Liver (tissue), 9 donors: ENCODE data around the gene LNX2. TPM values are rescaled to one million over a fixed set of nuclear protein-coding genes. Genes with fewer than 3 reads are reported as not detected.

Source experiments
- DNase-seq: peaks from one replicate; pipeline ENCODE4 v3.0.0-alpha.2; 2017; ENCODE audit warnings: low spot score
- H3K27ac ChIP-seq, 2 donors: one replicate each; pipeline ENCODE4 v1.7.0; 2013; ENCODE audit warnings: inconsistent platforms in 2 of 2, low read length in 2 of 2, control low read depth in 1 of 2, low read depth in 1 of 2, mild to moderate bottlenecking in 1 of 2
- H3K27me3 ChIP-seq, 4 donors: one replicate each; pipeline versions ENCODE4 v1.6.1 to v1.7.0; 2013; ENCODE audit warnings: low read length in 3 of 4, inconsistent platforms in 1 of 4, mild to moderate bottlenecking in 1 of 4, moderate library complexity in 1 of 4; ENCODE audit not compliant: control insufficient read depth in 4 of 4, insufficient read depth in 4 of 4
- H3K36me3 ChIP-seq, 4 donors: one replicate each; pipeline versions ENCODE4 v1.6.1 to v1.7.0; 2013; ENCODE audit warnings: low read length in 3 of 4, mild to moderate bottlenecking in 3 of 4, low read depth in 1 of 4, moderate library complexity in 1 of 4; ENCODE audit not compliant: control insufficient read depth in 4 of 4, insufficient read depth in 3 of 4
- H3K4me1 ChIP-seq, 4 donors: one replicate each; pipeline versions ENCODE4 v1.6.1 to v1.7.0; 2013; ENCODE audit warnings: low read length in 3 of 4, mild to moderate bottlenecking in 3 of 4, moderate library complexity in 1 of 4; ENCODE audit not compliant: control insufficient read depth in 4 of 4, insufficient read depth in 4 of 4
- H3K4me3 ChIP-seq, 3 donors: one replicate each; pipeline versions ENCODE4 v1.6.1 to v1.7.0; 2013; ENCODE audit warnings: low read length in 3 of 3, control low read depth in 1 of 3, low read depth in 1 of 3, mild to moderate bottlenecking in 1 of 3
- H3K9ac ChIP-seq, 2 donors: one replicate each; pipeline ENCODE4 v1.7.0; 2013; ENCODE audit warnings: low read length in 2 of 2, mild to moderate bottlenecking in 2 of 2, moderate library complexity in 2 of 2, control low read depth in 1 of 2, low read depth in 1 of 2
- H3K9me3 ChIP-seq, 4 donors: one replicate each; pipeline versions ENCODE4 v1.6.1 to v1.7.0; 2013; ENCODE audit warnings: low read length in 3 of 4; ENCODE audit not compliant: control insufficient read depth in 4 of 4
- ATF3 ChIP-seq: IDR thresholded peaks from 2 replicates; pipeline ENCODE4 v1.6.1; 2016; ENCODE audit warnings: antibody characterized with exemption
- CTCF ChIP-seq: fragments of 150-350 bp; IDR thresholded peaks from 2 replicates; pipeline ENCODE4 v1.5.1; 2017; ENCODE audit warnings: improper control_type of control experiment, low read depth, low read length; ENCODE audit not compliant: missing input control
- EGR1 ChIP-seq, 2 donors: IDR thresholded peaks; 2 replicates each; pipeline ENCODE4 v1.6.1; 2016 to 2018; ENCODE audit warnings: antibody characterized with exemption in 2 of 2, low read depth in 2 of 2
- FOXA1 ChIP-seq: IDR thresholded peaks from 2 replicates; pipeline ENCODE4 v1.6.1; 2016; ENCODE audit warnings: antibody characterized with exemption
- GABPA ChIP-seq, 2 donors: IDR thresholded peaks in 1 of 2; conservative IDR thresholded peaks in 1 of 2; 2 replicates each; pipeline ENCODE4 v1.6.1; 2016; ENCODE audit warnings: antibody characterized with exemption in 2 of 2, mild to moderate bottlenecking in 1 of 2, moderate library complexity in 1 of 2
- HNF4A ChIP-seq, 2 donors: conservative IDR thresholded peaks; 2 replicates each; pipeline ENCODE4 v1.6.1; 2016; ENCODE audit warnings: antibody characterized with exemption in 2 of 2, mild to moderate bottlenecking in 2 of 2
- HNF4G ChIP-seq: IDR thresholded peaks from 2 replicates; pipeline ENCODE4 v1.6.1; 2016; ENCODE audit warnings: antibody characterized with exemption
- NR2F2 ChIP-seq: IDR thresholded peaks from 2 replicates; pipeline ENCODE4 v1.6.1; 2016; ENCODE audit warnings: antibody characterized with exemption
- RAD21 ChIP-seq, 2 donors: IDR thresholded peaks; 2 replicates each; pipeline ENCODE4 v1.6.1; 2016; ENCODE audit warnings: antibody characterized with exemption in 2 of 2, mild to moderate bottlenecking in 2 of 2
- REST ChIP-seq: IDR thresholded peaks from 2 replicates; pipeline ENCODE4 v1.6.1; 2016; ENCODE audit warnings: antibody characterized with exemption, mild to moderate bottlenecking
- SP1 ChIP-seq: IDR thresholded peaks from 2 replicates; pipeline ENCODE4 v1.6.1; 2018; ENCODE audit warnings: antibody characterized with exemption, mild to moderate bottlenecking
- TAF1 ChIP-seq: conservative IDR thresholded peaks from 2 replicates; pipeline ENCODE4 v1.6.1; 2016; ENCODE audit warnings: antibody characterized with exemption, mild to moderate bottlenecking
- YY1 ChIP-seq: IDR thresholded peaks from 2 replicates; pipeline ENCODE4 v1.6.1; 2016; ENCODE audit warnings: antibody characterized with exemption, mild to moderate bottlenecking
- ZBTB33 ChIP-seq: IDR thresholded peaks from 2 replicates; pipeline ENCODE4 v1.6.1; 2016; ENCODE audit warnings: antibody characterized with exemption
- WGBS: extraction: QIAGEN DNeasy Blood & Tissue Kit; methylation state at CpG from one replicate; pipeline ENCODE4 v1.1.7; 2013; 5-methylcytosine and 5-hydroxymethylcytosine counted together
- polyA plus RNA-seq, 2 donors: library from polyadenylated mRNA; stranded (reverse) in 1 of 2; unstranded in 1 of 2; fragments of 200-250 nt in 1 of 2; fragments of >200 nt in 1 of 2; fragmentation: Nextera tagmentation in 1 of 2; extraction: Ambion mirVana in 1 of 2; gene quantifications; one replicate each; pipeline versions ENCODE4 v1.2.1 to v1.2.3, GENCODE V29; 2013 to 2015
- total RNA-seq, 2 donors: library from RNA; depleted of rRNA; stranded (reverse); fragments of >200 nt; gene quantifications; one replicate each; pipeline ENCODE4 v1.2.3, GENCODE V29; 2014
- donor health status: healthy.
- donor health status: healthy.
- donor health status: healthy.
- donor health status: healthy.
- donor health status: healthy.

The LNX2 gene
- total and polyA plus RNA-seq, 4 donors = 6.2 to 25.9 (median 13.3) TPM

- no peaks in the 10 kb centered on the region for H3K9me3 ChIP-seq
- peaks cover 2 to 30% (median 14%) of the 10 kb centered on the region in 4 donors for H3K36me3 ChIP-seq
- no peak overlapping the region for H3K27ac ChIP-seq
- H3K27me3 ChIP-seq = no peaks in the 10 kb centered on the region
- no peaks in the 10 kb centered on the region for H3K4me1 ChIP-seq
- no peak for TF ChIP-seq GABPA (IDR thresholded peaks at IDR 0.05 in 1 of 2, conservative IDR thresholded peaks at IDR 0.05 in 1 of 2)
- TF ChIP-seq SP1 = no peak
- TF ChIP-seq RAD21 (IDR thresholded peaks at IDR 0.05) = no peak
- no peak for TF ChIP-seq ZBTB33
- no peak for TF ChIP-seq HNF4G
- TF ChIP-seq HNF4A (conservative IDR thresholded peaks at IDR 0.05) = no peak
- TF ChIP-seq YY1 = no peak
- no peak for TF ChIP-seq CTCF
- TF ChIP-seq REST = no peak
- TF ChIP-seq NR2F2 = no peak
- TF ChIP-seq ATF3 = no peak
- no peak for TF ChIP-seq EGR1 (IDR thresholded peaks at IDR 0.05; ENCODE audit: low read depth in 2 of 2)
- no peak for TF ChIP-seq FOXA1
- H3K4me3 ChIP-seq = no peak overlapping the region
- 92% methylated on average over 2 of the region's 2 CpGs for WGBS
- DNase-seq = no peak
- no peak overlapping the region for H3K9ac ChIP-seq
Observed at GRCh38 chr13:27559719-27560118, 60.6 kb downstream of the LNX2 start.

GRCh38 chr13:27556109-27556508, 64.2 kb downstream of the LNX2 start:
- H3K4me3 ChIP-seq = no peak overlapping the region
- peaks cover 0 to 5% (median 0%) of the 10 kb centered on the region in 4 donors for H3K4me1 ChIP-seq
- TF ChIP-seq NR2F2 (no peak), TAF1 (no peak), CTCF (no peak), YY1 (no peak), RAD21 (IDR thresholded peaks at IDR 0.05) (peak in 1 of 2 donors; percentile 32), HNF4A (conservative IDR thresholded peaks at IDR 0.05) (no peak)
- H3K36me3 ChIP-seq = peaks cover 3 to 34% (median 15%) of the 10 kb centered on the region in 4 donors
- 78% methylated on average over 2 of the region's 2 CpGs for WGBS
- H3K27me3 ChIP-seq = no peaks in the 10 kb centered on the region
- no peak overlapping the region for H3K9ac ChIP-seq
- H3K9me3 ChIP-seq = no peaks in the 10 kb centered on the region
- H3K27ac ChIP-seq = no peak overlapping the region
- no peak for DNase-seq
